RWPE2 (cell line): ENCODE measurements around the gene HOTAIR.
A peak's percentile ranks its signal among the peaks of the same experiment; 100 is the strongest.

Experiments used
- ATAC-seq: fragments of 200-7000 bp; cut with Tn5 transposase; 3 replicates; pipeline ENCODE4 v1.9.1; 2021; ENCODE audit warnings: low read depth
- DNase-seq: peaks from one replicate; pipeline ENCODE4 v3.0.0-alpha.2; 2020; ENCODE audit warnings: low spot score
- H3K27ac ChIP-seq: fragments of 450-650 bp; 2 replicates; pipeline ENCODE4 v1.5.1; 2017; ENCODE audit warnings: mild to moderate bottlenecking; ENCODE audit not compliant: poor library complexity, severe bottlenecking
- H3K27me3 ChIP-seq: fragments of 250-450 bp; sonication (Bioruptor Pico); 2 replicates; pipeline ENCODE4 v1.5.1; 2021; ENCODE audit warnings: mild to moderate bottlenecking, moderate library complexity; ENCODE audit not compliant: insufficient read depth, poor library complexity, severe bottlenecking
- H3K36me3 ChIP-seq: fragments of 250-450 bp; sonication (Bioruptor Pico); 2 replicates; pipeline ENCODE4 v1.5.1; 2020; ENCODE audit warnings: low read depth, mild to moderate bottlenecking, moderate library complexity
- H3K4me1 ChIP-seq: fragments of 250-450 bp; sonication (Bioruptor Pico); 2 replicates; pipeline ENCODE4 v1.5.1; 2021; ENCODE audit warnings: mild to moderate bottlenecking, moderate library complexity; ENCODE audit not compliant: insufficient read depth, poor library complexity, severe bottlenecking
- H3K4me3 ChIP-seq: fragments of 250-450 bp; sonication (Bioruptor Pico); 2 replicates; pipeline ENCODE4 v1.5.1; 2021; ENCODE audit warnings: mild to moderate bottlenecking, moderate library complexity; ENCODE audit not compliant: severe bottlenecking
- H3K9me3 ChIP-seq: fragments of 250-450 bp; sonication (Bioruptor Pico); 2 replicates; pipeline ENCODE4 v1.5.1; 2021; ENCODE audit warnings: mild to moderate bottlenecking, moderate library complexity; ENCODE audit not compliant: severe bottlenecking
- TF ChIP-seq, protein P1 (sequence below): fragments of 450-650 bp; IDR thresholded peaks from one replicate; pipeline ENCODE4 v1.5.1; 2017; ENCODE audit warnings: mild to moderate bottlenecking, moderate library complexity; ENCODE audit not compliant: poor library complexity, severe bottlenecking

Gene HOTAIR

DNA sequence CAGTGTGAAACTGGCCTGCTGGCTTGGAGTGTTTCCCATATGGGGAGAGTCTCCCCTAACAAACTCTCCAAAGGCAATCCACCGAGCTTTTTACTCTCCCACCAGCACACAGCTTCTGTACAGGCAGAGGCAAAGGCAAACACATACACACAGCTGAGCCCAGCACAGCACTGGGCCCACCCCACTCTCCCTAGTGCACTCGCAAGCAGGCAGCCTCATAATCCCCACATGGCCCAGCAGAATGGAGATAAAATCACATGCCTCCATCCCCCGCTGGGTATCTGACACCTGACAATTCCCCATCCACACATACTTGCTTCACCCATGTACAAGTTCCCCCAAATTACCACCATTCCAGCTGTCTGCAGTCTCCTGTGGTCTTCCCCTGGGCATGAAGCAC is 16.6 kb downstream of the HOTAIR start:
- no peak for DNase-seq
- no peak for ATAC-seq
- Histone ChIP-seq H3K36me3 (no peaks in the 10 kb centered on the region), H3K4me1 (no peaks in the 10 kb centered on the region), H3K9me3 (no peaks in the 10 kb centered on the region), H3K4me3 (no peak overlapping the region), H3K27me3 (peaks cover 100% of the 10 kb centered on the region), H3K27ac (no peak overlapping the region)
- TF ChIP-seq, protein P1, sequence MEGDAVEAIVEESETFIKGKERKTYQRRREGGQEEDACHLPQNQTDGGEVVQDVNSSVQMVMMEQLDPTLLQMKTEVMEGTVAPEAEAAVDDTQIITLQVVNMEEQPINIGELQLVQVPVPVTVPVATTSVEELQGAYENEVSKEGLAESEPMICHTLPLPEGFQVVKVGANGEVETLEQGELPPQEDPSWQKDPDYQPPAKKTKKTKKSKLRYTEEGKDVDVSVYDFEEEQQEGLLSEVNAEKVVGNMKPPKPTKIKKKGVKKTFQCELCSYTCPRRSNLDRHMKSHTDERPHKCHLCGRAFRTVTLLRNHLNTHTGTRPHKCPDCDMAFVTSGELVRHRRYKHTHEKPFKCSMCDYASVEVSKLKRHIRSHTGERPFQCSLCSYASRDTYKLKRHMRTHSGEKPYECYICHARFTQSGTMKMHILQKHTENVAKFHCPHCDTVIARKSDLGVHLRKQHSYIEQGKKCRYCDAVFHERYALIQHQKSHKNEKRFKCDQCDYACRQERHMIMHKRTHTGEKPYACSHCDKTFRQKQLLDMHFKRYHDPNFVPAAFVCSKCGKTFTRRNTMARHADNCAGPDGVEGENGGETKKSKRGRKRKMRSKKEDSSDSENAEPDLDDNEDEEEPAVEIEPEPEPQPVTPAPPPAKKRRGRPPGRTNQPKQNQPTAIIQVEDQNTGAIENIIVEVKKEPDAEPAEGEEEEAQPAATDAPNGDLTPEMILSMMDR, result no peak

DNA sequence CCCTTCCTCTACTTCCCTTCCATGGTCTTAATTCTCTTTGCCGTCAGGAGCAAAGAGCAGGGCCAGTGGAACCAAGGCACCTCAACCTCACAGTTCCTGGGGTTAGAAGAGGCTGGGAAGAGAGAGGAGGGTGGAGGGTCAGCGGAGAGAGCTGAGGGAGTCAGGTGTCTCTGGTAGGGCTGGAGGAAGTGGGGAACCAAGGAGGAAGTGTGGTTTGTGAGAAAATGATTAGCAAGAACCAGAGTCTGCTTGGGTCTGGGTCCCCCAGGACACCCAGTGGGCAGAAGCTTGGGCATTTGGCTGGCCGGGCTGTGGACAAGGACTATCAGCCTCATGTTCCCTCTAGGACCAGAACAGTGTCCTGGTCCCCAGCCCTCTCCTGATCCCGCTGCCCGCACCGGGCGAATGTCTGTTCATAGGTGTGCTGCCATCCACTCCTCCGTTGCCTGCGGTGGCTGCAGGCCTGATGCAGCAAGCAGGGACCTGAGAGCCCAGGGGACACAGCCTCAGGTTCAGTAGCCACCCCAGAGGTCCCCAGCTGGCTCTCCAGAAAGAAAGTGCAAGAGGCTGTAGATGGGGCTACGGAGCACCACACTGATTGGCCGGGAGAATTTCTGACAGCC is 17.7 kb downstream of the HOTAIR start:
- DNase-seq, result peak; percentile 51
- Histone ChIP-seq H3K4me3 (no peak overlapping the region), H3K9me3 (no peaks in the 10 kb centered on the region), H3K27me3 (peaks cover 100% of the 10 kb centered on the region), H3K27ac (no peak overlapping the region), H3K36me3 (no peaks in the 10 kb centered on the region), H3K4me1 (no peaks in the 10 kb centered on the region)
- TF ChIP-seq, protein P1, result no peak
- ATAC-seq, result no peak

DNA sequence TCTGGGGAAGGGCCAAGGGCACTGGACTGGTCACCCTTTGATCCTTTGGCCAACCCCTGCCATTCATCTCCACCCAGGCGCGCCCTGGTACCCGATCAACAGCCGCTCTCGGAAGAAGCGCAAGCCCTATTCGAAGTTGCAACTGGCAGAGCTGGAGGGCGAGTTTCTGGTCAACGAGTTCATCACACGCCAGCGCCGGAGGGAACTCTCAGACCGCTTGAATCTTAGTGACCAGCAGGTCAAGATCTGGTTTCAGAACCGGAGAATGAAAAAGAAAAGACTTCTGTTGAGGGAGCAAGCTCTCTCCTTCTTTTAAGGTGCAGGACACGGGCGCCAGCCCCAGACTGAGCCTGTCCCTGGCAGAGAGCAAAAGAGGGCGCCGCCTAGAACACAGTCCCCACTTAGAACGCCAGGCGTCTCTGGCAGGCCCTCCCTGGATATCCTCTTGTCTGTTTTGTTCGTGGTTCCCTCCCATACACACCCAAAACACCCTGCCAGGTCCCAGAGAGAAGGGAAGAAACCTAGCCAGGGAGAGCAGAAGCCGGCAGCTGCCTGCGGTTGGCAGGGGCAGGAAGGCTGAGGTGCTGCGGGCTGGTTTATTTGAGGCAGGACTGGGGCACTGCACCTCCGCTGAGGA is 18.4 kb downstream of the HOTAIR start:
- 0 out of 3 replicates have a peak, but pooled peaks have one; percentile 26 for ATAC-seq
- H3K27me3 ChIP-seq, result peaks cover 100% of the 10 kb centered on the region

DNA sequence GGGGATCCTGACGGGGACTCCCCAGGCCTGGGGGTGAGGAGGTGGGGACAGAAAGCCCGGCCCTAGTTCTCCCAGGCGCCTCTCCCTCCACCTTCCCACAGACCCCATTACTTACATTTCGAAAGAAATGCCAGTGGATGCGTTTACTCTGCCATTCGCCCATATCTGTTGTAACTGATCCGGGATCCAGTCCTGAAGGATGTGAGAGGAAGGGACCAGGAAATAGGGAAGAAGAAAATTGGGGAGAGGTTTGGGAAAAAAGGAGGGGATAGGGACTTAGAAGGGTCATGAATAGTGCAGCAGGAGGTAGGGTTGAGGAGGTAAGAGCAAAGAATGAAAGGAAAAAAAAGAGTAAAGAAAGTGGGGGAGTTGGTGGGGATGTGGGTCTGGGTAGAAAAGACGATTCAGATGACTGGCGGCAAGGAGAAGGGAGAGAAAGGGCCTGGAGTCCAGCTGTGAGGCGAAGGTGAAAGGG is 18.9 kb downstream of the HOTAIR start:
- Histone ChIP-seq H3K36me3 (no peaks in the 10 kb centered on the region), H3K9me3 (no peaks in the 10 kb centered on the region), H3K4me3 (no peak overlapping the region), H3K27me3 (peaks cover 100% of the 10 kb centered on the region), H3K4me1 (no peaks in the 10 kb centered on the region), H3K27ac (no peak overlapping the region)
- DNase-seq (no peak), ATAC-seq (no peak)
- TF ChIP-seq, protein P1, result no peak

More for the DNA sequence above, 18.4 kb downstream of the HOTAIR start:
- no peaks in the 10 kb centered on the region for H3K9me3 ChIP-seq
- DNase-seq, result peak; percentile 45
- H3K4me3 ChIP-seq, result no peak overlapping the region
- H3K4me1 ChIP-seq, result no peaks in the 10 kb centered on the region
- no peaks in the 10 kb centered on the region for H3K36me3 ChIP-seq
- H3K27ac ChIP-seq, result no peak overlapping the region
- TF ChIP-seq, protein P1, result no peak
